H1 (cell line): Measurements from ENCODE around the gene RPUSD2. TPM values are rescaled to one million over a fixed set of nuclear protein-coding genes. Genes with fewer than 3 reads are reported as not detected.
A peak's percentile ranks its signal among the peaks of the same experiment; 100 is the strongest.

Experiments used
- CTCF ChIA-PET: fragments of 300-600 bp; sonication (Branson Sonifier 250); formaldehyde crosslinking; loops from one replicate; lab custom pipeline; 2021; ENCODE audit not compliant: partially characterized antibody; lab: Charles Lee
- POLR2A ChIA-PET: fragments of 300-600 bp; sonication (Branson Sonifier 250); formaldehyde crosslinking; loops from one replicate; lab custom pipeline; 2021; ENCODE audit warnings: inconsistent platforms; ENCODE audit not compliant: partially characterized antibody; lab: Charles Lee
- DNase-seq, 2 experiments: peaks; one replicate each; pipeline versions ENCODE4 v3.0.0 to v3.0.0-alpha.2; 2010 to 2022; ENCODE audit warnings: low spot score in 2 of 2, low read depth in 1 of 2, mixed read lengths in 1 of 2
- FAIRE-seq: peaks from 2 replicates; lab custom pipeline; 2011; peaks lifted over from hg19 to GRCh38; lab: Jason Lieb, UNC
- H2AFZ ChIP-seq: 2 replicates; pipeline ENCODE4 v1.8.1; 2012; ENCODE audit warnings: low read length, inconsistent platforms
- H2AK5ac ChIP-seq: 2 replicates; pipeline ENCODE4 v1.6.1; 2013; ENCODE audit warnings: low read depth, low read length
- H2BK120ac ChIP-seq: replicated peaks from 2 replicates; pipeline ENCODE3; 2013; ENCODE audit warnings: low read depth, low read length, inconsistent platforms
- H2BK12ac ChIP-seq: 2 replicates; pipeline ENCODE4 v1.6.1; 2013; ENCODE audit warnings: low read depth, low read length
- H2BK15ac ChIP-seq: 2 replicates; pipeline ENCODE4 v1.6.1; 2013; ENCODE audit warnings: low read length
- H2BK20ac ChIP-seq: 2 replicates; pipeline ENCODE4 v1.6.1; 2013; ENCODE audit warnings: low read length
- H2BK5ac ChIP-seq: 2 replicates; pipeline ENCODE4 v1.6.1; 2013; ENCODE audit warnings: low read depth, low read length
- H3K14ac ChIP-seq: 2 replicates; pipeline ENCODE4 v1.6.1; 2013; ENCODE audit warnings: inconsistent platforms; ENCODE audit not compliant: insufficient read length
- H3K18ac ChIP-seq: 2 replicates; pipeline ENCODE4 v1.6.1; 2013; ENCODE audit warnings: low read length; ENCODE audit errors: extremely low read depth
- H3K23ac ChIP-seq: 2 replicates; pipeline ENCODE4 v1.6.1; 2013; ENCODE audit warnings: inconsistent platforms; ENCODE audit not compliant: insufficient read length
- H3K23me2 ChIP-seq: 2 replicates; pipeline ENCODE4 v1.6.1; 2013; ENCODE audit warnings: low read depth, low read length
- H3K27ac ChIP-seq: 2 replicates; pipeline ENCODE4 v1.6.1; 2011; ENCODE audit warnings: low read depth, low read length, inconsistent platforms
- H3K27me3 ChIP-seq, 4 experiments: replicated peaks in 1 of 4; 1 replicate in 1 of 4; 2 replicates in 3 of 4; pipeline versions ENCODE4 v1.6.1 to v1.8.1; 2011 to 2013; ENCODE audit warnings: low read length in 3 of 4, mild to moderate bottlenecking in 3 of 4, inconsistent platforms in 2 of 4, mixed read lengths in 2 of 4, moderate library complexity in 1 of 4; ENCODE audit not compliant: control insufficient read depth in 3 of 4, insufficient read depth in 3 of 4; ENCODE audit errors: extremely low read depth in 1 of 4
- H3K36me3 ChIP-seq, 4 experiments: 2 replicates each; pipeline versions ENCODE4 v1.6.1 to v1.8.1; 2011 to 2013; ENCODE audit warnings: mild to moderate bottlenecking in 4 of 4, low read length in 3 of 4, moderate library complexity in 2 of 4, control low read depth in 1 of 4, inconsistent platforms in 1 of 4; ENCODE audit not compliant: insufficient read depth in 4 of 4, control insufficient read depth in 2 of 4
- H3K4ac ChIP-seq: replicated peaks from 2 replicates; pipeline ENCODE3; 2013; ENCODE audit warnings: low read length, low read depth, mixed read lengths, inconsistent platforms; ENCODE audit not compliant: insufficient read length
- H3K4me1 ChIP-seq, 4 experiments: replicated peaks in 1 of 4; 1 replicate in 1 of 4; 2 replicates in 3 of 4; pipeline versions ENCODE4 v1.6.1 to v1.8.1; 2011 to 2013; ENCODE audit warnings: low read length in 3 of 4, inconsistent platforms in 2 of 4, mixed read lengths in 1 of 4; ENCODE audit not compliant: insufficient read depth in 4 of 4, control insufficient read depth in 3 of 4
- H3K4me2 ChIP-seq, 2 experiments: 2 replicates each; pipeline versions ENCODE4 v1.6.1 to v1.8.1; 2011 to 2013; ENCODE audit warnings: low read depth in 2 of 2, low read length in 2 of 2, control low read depth in 1 of 2, inconsistent platforms in 1 of 2, mild to moderate bottlenecking in 1 of 2; ENCODE audit not compliant: insufficient read depth in 1 of 2
- H3K4me3 ChIP-seq, 4 experiments: fragments of 200-600, 300-600 bp in 1 of 4; sonication (generic), shearing (Covaris generic), sonication (Bioruptor Twin) in 1 of 4; 2 replicates each; pipeline versions ENCODE4 v1.5.1 to v1.8.1; 2011 to 2016; ENCODE audit warnings: low read length in 4 of 4, low read depth in 3 of 4, control low read depth in 2 of 4, inconsistent platforms in 2 of 4, mild to moderate bottlenecking in 2 of 4, mixed read lengths in 1 of 4, moderate library complexity in 1 of 4; ENCODE audit not compliant: insufficient read depth in 2 of 4; ENCODE audit errors: extremely low read depth in 1 of 4
- H3K56ac ChIP-seq: replicated peaks from 2 replicates; pipeline ENCODE3; 2013; ENCODE audit warnings: low read depth, mild to moderate bottlenecking, mixed read lengths, low read length, inconsistent platforms; ENCODE audit not compliant: insufficient read length
- H3K79me1 ChIP-seq: 2 replicates; pipeline ENCODE4 v1.6.1; 2013; ENCODE audit warnings: low read depth, low read length, control low read depth
- H3K79me2 ChIP-seq, 2 experiments: 2 replicates each; pipeline versions ENCODE4 v1.6.1 to v1.8.1; 2012 to 2013; ENCODE audit warnings: low read length in 2 of 2, mild to moderate bottlenecking in 2 of 2, inconsistent platforms in 1 of 2; ENCODE audit not compliant: insufficient read depth in 2 of 2, control insufficient read depth in 1 of 2
- H3K9ac ChIP-seq, 4 experiments: replicated peaks in 1 of 4; 1 replicate in 1 of 4; 2 replicates in 3 of 4; pipeline versions ENCODE4 v1.6.1 to v1.8.1; 2011 to 2013; ENCODE audit warnings: low read depth in 3 of 4, low read length in 3 of 4, control low read depth in 2 of 4, mild to moderate bottlenecking in 2 of 4, moderate library complexity in 2 of 4, inconsistent platforms in 1 of 4; ENCODE audit errors: extremely low read depth in 1 of 4
- H3K9me3 ChIP-seq, 2 experiments: 2 replicates each; pipeline versions ENCODE4 v1.6.1 to v1.8.1; 2012 to 2013; ENCODE audit warnings: mild to moderate bottlenecking in 2 of 2, moderate library complexity in 2 of 2, control low read depth in 1 of 2, inconsistent platforms in 1 of 2, low read depth in 1 of 2, low read length in 1 of 2, mixed read lengths in 1 of 2; ENCODE audit not compliant: insufficient read depth in 2 of 2
- H4K20me1 ChIP-seq, 2 experiments: replicated peaks in 1 of 2; 2 replicates each; pipeline versions ENCODE3 to v1.8.1; 2011 to 2013; ENCODE audit warnings: inconsistent platforms in 2 of 2, low read length in 2 of 2, mild to moderate bottlenecking in 1 of 2; ENCODE audit not compliant: insufficient read depth in 2 of 2, control insufficient read depth in 1 of 2
- H4K5ac ChIP-seq: 2 replicates; pipeline ENCODE4 v1.6.1; 2013; ENCODE audit warnings: low read length, low read depth, mixed read lengths, inconsistent platforms; ENCODE audit not compliant: insufficient read length
- H4K8ac ChIP-seq: 2 replicates; pipeline ENCODE4 v1.8.0; 2013; ENCODE audit warnings: mild to moderate bottlenecking, moderate library complexity, low read length, inconsistent platforms; ENCODE audit not compliant: insufficient read depth; ENCODE audit errors: extremely low read depth
- H4K91ac ChIP-seq: replicated peaks from 2 replicates; pipeline ENCODE3; 2013; ENCODE audit warnings: low read length, mixed read lengths, inconsistent platforms; ENCODE audit not compliant: insufficient read length
- KDM4A ChIP-seq: IDR thresholded peaks from one replicate; pipeline ENCODE4 v1.7.1; 2012; ENCODE audit warnings: low read depth, mild to moderate bottlenecking, moderate library complexity, low read length, inconsistent platforms; ENCODE audit not compliant: severe bottlenecking
- MAX ChIP-seq: IDR thresholded peaks from 2 replicates; pipeline ENCODE4 v1.6.1; 2012; ENCODE audit warnings: inconsistent platforms
- NANOG ChIP-seq: IDR thresholded peaks from 2 replicates; pipeline ENCODE4 v1.6.1; 2011; ENCODE audit warnings: low read length, low read depth, mild to moderate bottlenecking, inconsistent platforms; ENCODE audit not compliant: insufficient read depth, poor library complexity, severe bottlenecking
- WGBS, 2 experiments: shearing (Covaris generic) in 1 of 2; methylation state at CpG; one replicate each; pipeline versions ENCODE4 v1.1.6 to v1.1.7; 2013 to 2015; ENCODE audit warnings: low lambda C conversion rate in 2 of 2, mixed read lengths in 2 of 2, inconsistent platforms in 1 of 2, low coverage in 1 of 2, missing lambda C conversion rate in 1 of 2; ENCODE audit not compliant: insufficient replicate concordance in 2 of 2, insufficient coverage in 1 of 2, insufficient read length in 1 of 2; ENCODE audit errors: extremely low coverage in 1 of 2, missing lambda C conversion rate in 1 of 2; 5-methylcytosine and 5-hydroxymethylcytosine counted together
- polyA plus RNA-seq, 7 experiments: library from polyadenylated mRNA; depleted of rRNA in 3 of 7; stranded (reverse) in 5 of 7; unstranded in 2 of 7; fragments of >200 nt in 5 of 7; fragments of 200-250 nt in 2 of 7; gene quantifications; 1 replicate in 5 of 7; 2 replicates in 1 of 7; 4 replicates in 1 of 7; pipeline versions ENCODE4 v1.2.1 to v1.2.3, GENCODE V29; 2011 to 2013; ENCODE audit warnings: missing spikeins in 2 of 7, mixed read lengths in 2 of 7
- total RNA-seq: library from RNA; stranded (reverse); fragmentation: NEBNext Ultra II Directional; extraction: Animal tissue kit (Norgen Biotek cat#: 25700); gene quantifications from 2 replicates; pipeline ENCODE4 v1.2.1, GENCODE V29; 2021

The RPUSD2 gene
- total and polyA plus RNA-seq, 2 of the 8 experiments (the other 6 are each of a cell fraction or from before 2014, with no cell fraction given), result 14.5 to 28.5 TPM

GRCh38 chr15:40538976-40539375 is 30.1 kb upstream of the RPUSD2 start:
- Histone ChIP-seq H4K91ac (no peak overlapping the region), H3K27me3 (no peaks in the 10 kb centered on the region), H3K9ac (no peak overlapping the region), H3K9me3 (no peaks in the 10 kb centered on the region), H4K8ac (no peak overlapping the region; the same call in 1 of the 2 replicates), H3K4me2 (no peak overlapping the region), H2BK5ac (no peak overlapping the region), H3K23me2 (no peaks in the 10 kb centered on the region), H3K14ac (no peak overlapping the region), H2BK20ac (no peak overlapping the region), H3K23ac (no peak overlapping the region), H2AK5ac (no peak overlapping the region), H3K4me1 (no peaks in the 10 kb centered on the region), H2AFZ (no peak overlapping the region), H2BK120ac (no peak overlapping the region), H3K79me2 (no peaks in the 10 kb centered on the region), H2BK12ac (no peak overlapping the region), H2BK15ac (no peak overlapping the region), H4K5ac (no peak overlapping the region), H3K4ac (no peak overlapping the region), H3K36me3 (no peaks in the 10 kb centered on the region), H4K20me1 (no peaks in the 10 kb centered on the region), H3K56ac (no peak overlapping the region), H3K18ac (no peak overlapping the region), H3K27ac (no peak overlapping the region), H3K4me3 (no peak overlapping the region), H3K79me1 (no peaks in the 10 kb centered on the region; the same call in 1 of the 2 replicates)
- ChIA-PET POLR2A (no interaction called here), CTCF (interaction anchor here (0.7 to 3.0 kb wide), 3 partner anchors 8 to 19 kb away, joined by 6 to 15 read pairs (median 6); no protein-coding TSS in a partner anchor)
- no peak for FAIRE-seq
- WGBS, 2 experiments, result 88% methylated on average over 6 of the region's 6 CpGs; no CpG with 5 or more reads in 1 of the 2 experiments
- TF ChIP-seq KDM4A (no peak), MAX (0 out of 2 replicates have a peak, but pooled peaks have one; percentile 10), NANOG (no peak)
- no peak for DNase-seq
